GM12874 (cell line): ENCODE data around the gene TUT7.

Experiments
- TF ChIP-seq, protein P1 (sequence below): IDR thresholded peaks from 2 replicates; pipeline ENCODE4 v1.5.1; 2011; ENCODE audit warnings: low read depth, mild to moderate bottlenecking, control low read depth, low read length, moderate library complexity; ENCODE audit not compliant: insufficient read depth

Gene TUT7, protein sequence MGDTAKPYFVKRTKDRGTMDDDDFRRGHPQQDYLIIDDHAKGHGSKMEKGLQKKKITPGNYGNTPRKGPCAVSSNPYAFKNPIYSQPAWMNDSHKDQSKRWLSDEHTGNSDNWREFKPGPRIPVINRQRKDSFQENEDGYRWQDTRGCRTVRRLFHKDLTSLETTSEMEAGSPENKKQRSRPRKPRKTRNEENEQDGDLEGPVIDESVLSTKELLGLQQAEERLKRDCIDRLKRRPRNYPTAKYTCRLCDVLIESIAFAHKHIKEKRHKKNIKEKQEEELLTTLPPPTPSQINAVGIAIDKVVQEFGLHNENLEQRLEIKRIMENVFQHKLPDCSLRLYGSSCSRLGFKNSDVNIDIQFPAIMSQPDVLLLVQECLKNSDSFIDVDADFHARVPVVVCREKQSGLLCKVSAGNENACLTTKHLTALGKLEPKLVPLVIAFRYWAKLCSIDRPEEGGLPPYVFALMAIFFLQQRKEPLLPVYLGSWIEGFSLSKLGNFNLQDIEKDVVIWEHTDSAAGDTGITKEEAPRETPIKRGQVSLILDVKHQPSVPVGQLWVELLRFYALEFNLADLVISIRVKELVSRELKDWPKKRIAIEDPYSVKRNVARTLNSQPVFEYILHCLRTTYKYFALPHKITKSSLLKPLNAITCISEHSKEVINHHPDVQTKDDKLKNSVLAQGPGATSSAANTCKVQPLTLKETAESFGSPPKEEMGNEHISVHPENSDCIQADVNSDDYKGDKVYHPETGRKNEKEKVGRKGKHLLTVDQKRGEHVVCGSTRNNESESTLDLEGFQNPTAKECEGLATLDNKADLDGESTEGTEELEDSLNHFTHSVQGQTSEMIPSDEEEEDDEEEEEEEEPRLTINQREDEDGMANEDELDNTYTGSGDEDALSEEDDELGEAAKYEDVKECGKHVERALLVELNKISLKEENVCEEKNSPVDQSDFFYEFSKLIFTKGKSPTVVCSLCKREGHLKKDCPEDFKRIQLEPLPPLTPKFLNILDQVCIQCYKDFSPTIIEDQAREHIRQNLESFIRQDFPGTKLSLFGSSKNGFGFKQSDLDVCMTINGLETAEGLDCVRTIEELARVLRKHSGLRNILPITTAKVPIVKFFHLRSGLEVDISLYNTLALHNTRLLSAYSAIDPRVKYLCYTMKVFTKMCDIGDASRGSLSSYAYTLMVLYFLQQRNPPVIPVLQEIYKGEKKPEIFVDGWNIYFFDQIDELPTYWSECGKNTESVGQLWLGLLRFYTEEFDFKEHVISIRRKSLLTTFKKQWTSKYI (N-terminal part only)

DNA sequence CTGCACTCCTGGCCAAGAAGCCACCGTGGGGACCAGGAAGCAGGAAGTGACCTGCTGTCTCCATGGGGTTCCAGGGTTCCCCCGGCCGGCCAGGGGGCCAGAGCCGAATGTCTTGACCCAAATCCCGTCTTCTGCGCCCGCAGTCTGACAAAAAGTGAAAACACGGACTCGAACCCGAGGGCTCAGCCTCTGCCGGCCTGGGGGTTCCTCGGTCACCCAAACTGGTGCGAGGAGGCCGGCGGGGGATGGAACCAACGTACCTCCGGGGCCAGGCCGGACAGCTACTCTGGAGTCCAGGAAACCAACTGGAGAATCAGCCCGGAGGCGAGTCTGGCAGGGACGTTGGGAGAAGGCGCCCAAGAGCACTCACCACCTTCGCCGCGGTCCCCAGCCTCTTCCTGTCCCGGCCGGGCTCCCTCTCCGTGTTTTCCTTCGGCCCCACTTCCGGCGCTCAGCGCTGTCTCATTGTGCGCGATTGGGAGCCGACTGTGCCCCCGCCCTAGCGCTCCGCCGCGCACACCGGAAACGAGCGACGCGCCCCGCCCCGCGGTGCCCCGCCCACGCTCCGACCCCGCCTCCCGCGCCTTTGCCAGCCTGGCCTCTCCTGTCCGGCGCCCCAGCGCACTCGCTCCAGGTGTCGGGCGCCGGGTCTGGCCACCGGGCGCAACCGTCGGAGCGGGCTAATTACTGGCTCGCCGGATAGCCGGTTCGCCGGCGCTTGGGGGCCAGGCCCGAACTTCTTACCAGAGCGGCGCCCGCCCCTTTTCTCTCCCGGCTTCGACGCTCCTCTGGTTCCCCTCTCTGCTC is at the start of gene TUT7:
TSS of gene TUT7 (minus strand) at position 400 of the 807 bp plus-strand sequence. CDS start 1,211 bp downstream, outside the sequence.
- TF ChIP-seq, protein P1, sequence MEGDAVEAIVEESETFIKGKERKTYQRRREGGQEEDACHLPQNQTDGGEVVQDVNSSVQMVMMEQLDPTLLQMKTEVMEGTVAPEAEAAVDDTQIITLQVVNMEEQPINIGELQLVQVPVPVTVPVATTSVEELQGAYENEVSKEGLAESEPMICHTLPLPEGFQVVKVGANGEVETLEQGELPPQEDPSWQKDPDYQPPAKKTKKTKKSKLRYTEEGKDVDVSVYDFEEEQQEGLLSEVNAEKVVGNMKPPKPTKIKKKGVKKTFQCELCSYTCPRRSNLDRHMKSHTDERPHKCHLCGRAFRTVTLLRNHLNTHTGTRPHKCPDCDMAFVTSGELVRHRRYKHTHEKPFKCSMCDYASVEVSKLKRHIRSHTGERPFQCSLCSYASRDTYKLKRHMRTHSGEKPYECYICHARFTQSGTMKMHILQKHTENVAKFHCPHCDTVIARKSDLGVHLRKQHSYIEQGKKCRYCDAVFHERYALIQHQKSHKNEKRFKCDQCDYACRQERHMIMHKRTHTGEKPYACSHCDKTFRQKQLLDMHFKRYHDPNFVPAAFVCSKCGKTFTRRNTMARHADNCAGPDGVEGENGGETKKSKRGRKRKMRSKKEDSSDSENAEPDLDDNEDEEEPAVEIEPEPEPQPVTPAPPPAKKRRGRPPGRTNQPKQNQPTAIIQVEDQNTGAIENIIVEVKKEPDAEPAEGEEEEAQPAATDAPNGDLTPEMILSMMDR = no peak

DNA sequence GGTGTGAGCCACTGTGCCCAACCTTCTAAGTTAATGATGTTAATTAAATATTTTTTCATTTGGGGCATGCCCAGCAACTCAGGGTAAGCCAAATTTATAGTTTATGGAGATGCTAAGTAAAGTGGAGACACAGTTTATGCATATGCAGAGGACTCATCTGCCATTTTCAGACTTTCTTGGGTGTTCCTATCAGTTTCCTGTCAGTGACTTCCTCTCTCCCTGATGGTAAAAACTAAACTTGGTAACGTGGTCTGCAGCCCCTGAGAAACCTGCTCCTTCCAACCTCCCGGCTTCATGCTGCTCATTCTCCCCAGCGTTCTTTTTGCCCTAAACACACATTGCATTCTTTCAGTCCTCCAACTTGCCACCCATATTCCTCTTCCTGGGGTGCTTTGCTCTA is 48.4 kb upstream of the TUT7 start:
- TF ChIP-seq, protein P1 = no peak

DNA sequence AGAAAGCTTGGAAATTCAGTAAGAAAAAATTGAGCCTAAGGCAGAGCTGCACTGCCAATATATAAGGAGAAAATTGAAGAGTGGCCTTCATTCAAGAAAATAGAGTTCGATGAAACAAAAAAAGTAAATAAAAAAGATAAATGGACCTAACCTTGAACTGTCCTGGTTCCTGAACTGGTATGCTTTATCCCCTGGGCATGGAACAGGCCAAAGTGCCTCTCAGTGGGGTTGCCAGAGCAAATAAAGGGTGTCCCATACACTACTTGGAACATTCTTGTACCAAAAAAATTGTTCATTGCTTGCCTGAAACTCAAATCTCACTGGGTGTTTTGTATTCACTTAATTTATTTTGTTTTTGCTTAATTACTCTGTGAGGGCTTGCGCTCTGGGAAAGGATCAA is 42.2 kb upstream of the TUT7 start:
- TF ChIP-seq, protein P1 = no peak

DNA sequence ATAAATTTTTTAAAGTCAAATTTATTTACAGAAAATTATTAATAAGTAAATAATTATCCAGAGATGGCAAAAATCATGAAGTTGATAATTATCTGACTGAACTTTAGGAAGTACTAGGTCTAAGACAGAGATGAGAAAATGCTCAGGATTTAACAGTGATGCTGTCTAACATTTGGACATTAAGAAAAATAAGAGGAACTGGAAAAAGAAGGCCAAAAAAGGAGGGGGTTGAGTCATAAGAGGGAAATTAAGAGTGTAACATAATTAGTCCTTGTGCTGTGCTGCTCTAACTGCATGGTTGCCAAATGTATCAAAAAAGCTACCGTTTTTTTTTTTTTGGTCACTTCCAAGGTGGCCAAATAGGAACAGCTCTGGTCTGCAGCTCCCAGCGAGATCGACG is 35.4 kb upstream of the TUT7 start:
- TF ChIP-seq, protein P1 = no peak

DNA sequence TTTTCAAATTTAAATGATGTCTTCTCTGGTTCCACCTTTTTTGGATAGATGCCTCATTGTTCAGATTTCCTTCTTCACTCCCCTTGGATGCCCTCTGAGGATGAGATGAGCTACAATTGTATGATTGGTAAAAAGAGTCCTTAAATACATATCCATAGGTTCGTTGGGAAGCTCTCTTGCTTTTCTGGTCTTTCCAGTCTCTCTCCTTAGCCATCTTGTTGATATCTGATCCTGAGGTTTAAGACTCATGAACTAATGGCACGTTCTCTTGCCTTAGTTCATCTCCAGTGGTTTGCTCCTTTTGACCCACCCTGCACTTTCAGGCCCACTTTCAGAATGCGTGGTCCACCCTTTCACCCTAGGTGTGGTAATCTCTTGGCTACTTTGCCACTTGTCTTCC is 33.2 kb upstream of the TUT7 start:
- TF ChIP-seq, protein P1 = no peak

DNA sequence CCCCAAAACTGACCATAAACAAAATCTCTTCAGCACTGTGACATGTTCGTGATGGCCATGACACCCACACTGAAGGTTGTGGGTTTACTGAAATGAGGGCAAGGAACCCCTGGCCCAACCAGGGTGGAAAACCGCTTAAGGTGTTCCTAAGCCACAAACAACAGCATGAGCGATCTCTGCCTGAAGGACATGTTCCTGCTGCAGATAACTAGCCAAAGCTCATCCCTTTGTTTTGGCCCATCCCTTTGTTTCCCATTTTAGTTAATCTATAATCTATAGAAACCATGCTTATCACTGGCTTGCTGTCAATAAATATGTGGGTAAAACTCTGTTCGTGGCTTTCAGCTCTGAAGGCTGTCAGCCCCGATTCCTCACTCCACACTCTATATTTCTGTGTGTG is 21.8 kb upstream of the TUT7 start:
- TF ChIP-seq, protein P1 = no peak
